CMK (cell line): ENCODE data around the gene CCDC85C.

Experiments used
- DNase-seq: peaks from one replicate; pipeline ENCODE4 v3.0.0-alpha.2; 2010; ENCODE audit warnings: low read depth

The CCDC85C gene

DNA sequence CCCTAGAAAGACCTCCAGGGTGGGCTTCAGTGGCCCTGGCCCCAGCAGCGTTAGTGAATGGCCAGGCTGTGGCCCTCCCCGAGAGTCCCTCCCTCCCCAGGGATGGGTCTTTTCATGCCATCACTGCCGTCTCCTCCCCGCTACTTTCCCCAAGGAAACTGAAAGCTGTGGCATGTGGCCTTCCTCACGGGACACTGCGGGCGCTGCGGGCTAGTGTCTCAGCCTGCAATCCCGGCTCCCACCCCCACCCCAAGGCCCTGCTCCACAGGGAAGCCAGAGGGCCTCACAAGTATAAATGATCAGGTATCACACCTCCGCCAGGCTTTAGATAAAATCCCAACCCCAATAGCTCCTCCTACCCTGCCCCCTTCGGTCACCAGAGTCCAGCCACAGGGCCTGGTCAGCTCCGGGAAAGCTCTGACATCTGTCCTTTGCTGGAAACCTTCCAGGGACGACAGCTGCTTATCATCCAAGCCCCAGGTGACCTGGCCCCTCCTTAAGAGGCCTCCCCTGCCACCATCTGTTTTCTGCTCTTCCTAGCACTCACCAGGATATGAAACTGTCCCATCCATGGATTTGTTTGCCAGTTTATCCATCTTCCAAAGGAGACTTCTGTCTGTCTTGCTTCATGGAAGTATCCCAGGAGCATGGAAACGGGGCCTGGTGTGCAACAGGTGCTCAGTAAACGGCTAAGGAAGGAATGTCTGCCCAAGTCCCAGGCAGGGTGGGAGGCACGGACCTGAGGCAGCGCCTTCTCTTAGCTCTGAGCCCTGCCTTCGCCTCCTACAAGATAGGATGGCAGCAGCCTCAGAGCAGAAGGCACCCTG lies 31.6 kb downstream of the CCDC85C start:
- DNase-seq: no peak

DNA sequence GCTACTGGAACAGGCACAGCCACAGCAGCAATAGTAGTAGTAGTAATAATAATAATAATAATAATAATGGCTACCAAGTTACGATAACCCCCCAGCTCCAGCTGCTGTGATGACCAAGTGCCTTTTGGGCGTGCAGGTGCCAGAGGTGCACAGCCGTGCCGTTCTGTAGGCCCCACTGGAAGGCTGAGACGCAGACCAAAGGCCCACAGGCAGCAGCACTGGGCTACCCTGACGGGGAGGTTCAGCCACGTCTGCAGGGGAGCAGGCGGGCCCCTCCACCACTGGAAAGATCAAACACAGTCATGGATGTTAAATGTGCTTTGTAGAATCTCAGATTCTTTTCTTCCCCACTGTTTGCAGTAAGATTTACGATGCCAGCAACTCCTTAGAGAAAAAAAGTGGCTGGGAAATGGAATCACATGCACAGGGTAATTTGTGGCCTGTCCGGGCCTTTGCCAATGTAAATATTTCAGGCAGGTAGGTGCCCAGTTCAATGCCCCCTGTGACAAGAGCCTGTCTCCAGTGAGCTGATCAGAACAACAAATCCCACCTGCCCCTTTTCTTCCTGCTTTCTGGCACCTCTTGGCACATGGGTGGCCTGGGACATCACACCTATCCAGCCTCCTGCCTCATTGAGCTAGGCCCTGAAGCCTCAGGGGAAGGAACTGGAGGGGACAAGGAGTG lies 32.6 kb downstream of the CCDC85C start:
- no peak for DNase-seq

DNA sequence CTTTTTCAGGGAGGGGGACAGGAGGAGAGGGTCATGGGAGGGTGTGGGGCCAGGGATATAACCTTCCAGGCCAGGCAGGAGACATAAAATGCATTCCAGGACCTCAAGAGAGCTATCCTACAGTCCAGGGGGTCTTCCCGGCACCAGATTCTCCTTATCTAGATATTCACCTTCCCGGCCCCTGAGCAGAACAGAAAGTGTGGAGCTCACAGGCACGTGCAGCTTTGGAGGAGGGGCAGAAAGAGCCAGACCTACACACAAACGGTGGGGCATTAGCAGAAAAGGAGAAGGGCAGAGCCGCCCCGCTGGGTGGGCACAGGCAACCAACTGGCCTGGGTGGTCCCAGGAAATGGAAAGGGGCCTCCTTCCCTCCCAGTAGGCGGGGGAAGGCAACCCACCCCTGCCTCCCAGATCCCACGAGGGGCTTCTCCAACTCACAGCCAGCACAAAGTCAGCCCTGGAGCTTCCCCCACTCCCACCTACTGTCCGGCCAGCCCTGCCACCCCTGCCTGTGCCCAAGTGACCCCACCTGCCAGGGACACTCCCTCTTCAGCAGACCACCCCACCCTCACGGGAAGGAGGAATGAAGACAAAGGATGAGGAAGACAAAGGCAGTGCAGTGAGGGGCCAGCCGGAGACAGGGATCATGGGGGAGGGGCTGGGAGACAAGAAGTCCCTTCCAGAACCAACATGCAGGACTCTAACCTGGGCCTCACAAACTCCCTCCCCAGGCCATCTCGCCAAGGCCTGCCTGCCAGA lies 33.3 kb downstream of the CCDC85C start:
- DNase-seq: no peak

DNA sequence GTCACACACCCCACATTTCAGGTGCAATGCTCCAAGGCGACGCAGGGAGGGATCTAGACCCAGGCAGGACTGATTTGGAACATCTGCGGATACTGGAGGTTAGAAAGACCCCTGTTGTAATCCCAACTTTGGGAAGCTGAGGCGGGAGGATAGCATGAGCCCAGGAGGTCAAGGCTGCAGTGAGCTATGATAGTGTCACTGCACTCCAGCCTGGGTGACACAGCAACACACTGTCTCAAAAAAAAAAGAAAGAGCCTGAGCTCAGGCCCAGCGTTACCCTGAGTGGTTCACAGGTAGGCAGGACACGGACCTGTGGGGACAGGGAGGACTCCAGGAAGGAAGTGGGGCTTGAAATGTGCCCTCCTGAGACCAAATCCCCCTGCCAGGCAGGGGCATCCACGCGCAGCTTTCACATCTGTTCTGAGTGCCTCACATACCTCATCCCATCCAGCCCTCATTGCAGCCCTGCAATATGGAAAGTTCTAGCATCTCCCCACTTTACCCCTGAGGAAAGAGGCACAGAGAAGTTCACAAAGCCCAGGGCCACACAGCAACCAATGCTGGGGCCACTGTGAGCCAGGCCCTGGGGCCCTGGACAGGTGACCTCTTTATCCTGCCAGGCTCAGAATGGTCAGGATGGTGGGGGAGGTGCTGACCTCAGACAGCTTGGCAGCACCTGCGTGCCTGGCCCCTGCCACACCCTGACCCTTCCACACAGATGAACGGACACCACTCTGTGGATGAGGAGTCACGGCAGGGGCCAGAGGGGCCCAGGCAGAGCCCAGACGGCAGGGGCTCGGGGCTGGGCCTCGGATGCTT lies 34.1 kb downstream of the CCDC85C start:
- no peak for DNase-seq

DNA sequence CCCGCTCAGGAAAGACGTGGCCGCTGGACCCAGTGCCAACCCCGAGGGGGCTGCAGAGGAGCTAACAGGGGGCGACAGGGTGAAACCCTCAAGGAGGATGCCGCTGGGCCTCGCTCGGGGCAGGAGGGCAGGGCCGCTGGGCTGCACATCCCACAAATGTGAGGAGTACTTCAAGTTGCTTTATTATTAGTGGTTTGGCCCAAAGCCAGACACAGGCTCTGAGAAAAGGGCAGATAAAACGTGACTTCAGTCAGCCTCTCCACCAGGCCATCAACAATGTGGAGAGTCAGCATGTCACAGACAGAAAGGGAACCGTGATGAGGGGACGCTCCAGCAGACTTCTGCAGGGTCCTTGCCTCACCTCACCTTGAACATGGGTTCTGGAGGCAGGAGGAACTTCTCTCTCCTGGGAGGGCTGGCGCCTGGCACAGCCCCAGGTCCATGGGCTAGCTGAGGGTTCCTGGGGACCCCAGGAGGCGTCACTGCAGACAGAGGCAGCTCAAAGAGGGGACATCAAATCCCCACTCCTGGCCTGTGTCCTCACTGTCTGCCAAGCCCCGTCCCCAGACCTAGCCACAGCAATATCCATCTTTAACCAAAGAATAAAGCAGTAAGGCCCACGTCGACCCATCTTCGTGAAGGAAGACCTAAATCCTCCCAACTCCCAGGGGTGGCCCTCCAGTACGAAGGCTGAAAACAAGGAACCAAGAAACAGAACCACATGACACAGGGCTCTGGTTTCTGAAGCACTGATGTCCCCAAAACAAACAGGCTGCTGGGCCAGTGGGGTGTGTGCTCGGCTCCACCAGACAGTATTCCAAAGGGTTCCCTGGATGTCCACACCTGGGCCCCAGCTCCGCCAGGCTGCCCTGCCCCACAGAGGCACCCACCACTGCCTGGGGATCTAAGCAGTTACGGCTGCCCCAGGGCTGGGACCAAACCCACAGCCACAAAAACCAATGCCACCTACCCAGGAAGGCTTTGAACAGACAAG lies 35.1 kb downstream of the CCDC85C start:
- peak; percentile 63 for DNase-seq

DNA sequence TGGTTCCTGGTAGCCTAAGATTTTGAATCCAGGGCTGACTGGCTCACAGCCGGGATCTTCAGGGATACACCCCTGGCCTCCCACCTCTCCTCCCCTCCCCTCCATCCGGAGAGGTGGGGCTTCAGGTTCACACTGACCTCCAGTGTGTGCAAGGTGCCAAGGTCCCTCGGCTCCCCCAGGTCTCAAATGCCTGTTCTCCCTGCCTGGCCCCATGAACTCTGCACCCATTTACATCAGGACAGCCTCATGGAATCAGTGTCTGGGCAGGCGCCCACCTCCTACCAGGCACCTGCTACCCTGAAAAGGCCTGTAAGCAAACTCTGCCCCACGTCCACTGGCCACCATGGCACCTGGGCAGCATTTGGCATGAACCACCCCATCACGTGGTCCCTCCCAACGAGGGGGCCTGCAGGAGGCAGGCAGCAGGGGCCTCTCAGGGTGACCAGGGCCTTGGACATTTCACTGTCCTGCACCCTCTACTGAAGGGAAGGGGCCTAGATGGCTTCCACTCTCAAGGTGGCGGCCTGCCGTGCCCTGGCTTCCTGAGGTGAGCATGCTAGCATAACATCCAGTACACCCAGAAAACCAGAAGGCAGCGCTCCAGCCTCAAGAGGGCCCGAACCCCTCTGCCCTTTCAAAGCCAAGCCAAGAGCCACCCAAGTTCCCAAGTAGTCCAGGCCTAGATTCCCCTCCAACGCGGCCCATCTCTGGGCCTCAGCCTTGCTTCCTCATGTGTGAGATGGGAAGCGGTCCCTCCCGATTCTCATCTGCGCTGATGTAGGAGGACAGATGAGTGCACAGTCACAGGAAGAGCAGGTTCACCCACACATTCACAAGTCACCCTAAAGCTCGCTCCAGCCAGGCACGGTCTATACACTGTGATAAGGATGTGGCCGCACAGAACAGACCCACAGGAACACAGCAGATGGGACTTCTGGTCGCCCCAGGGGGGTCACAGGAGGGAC lies 37.3 kb downstream of the CCDC85C start:
- DNase-seq: peak; percentile 22

DNA sequence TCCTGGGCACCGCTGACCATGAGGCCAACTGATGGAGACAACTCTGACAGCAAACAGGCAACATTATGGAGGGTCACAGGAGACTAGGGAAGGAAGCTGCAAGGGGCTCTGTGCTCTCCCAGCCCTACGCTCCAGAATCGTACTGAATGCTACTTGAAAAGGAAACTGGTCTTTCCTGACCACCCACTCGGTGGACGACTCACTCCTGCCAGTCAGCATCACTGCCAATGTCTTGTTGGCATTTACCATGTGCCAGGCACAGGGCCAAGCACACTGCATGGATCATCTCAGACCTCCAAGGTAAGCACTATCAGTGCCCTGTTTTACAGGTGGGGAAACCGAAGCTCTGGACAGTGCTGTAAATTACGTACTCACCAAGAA lies 38.0 kb downstream of the CCDC85C start:
- no peak for DNase-seq

DNA sequence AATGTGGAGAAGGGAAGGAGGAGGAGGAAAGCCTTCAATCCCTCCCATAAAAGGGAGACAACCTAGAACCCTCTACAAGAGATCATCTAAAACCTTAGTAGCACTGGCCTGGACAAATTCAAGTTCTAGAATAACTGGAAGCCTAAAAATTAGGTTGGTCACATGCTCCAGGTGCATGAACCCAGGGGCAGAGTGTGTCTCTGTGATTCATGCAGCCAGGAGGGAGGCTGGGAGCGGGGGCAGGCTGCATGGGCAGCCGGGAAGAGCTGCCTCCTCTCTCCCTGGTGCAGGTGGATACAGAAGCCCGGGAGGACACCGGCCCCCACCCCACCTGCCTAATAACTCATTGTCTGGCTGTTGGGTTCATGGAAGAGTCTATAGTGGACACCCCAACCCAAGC lies 38.6 kb downstream of the CCDC85C start:
- no peak for DNase-seq

DNA sequence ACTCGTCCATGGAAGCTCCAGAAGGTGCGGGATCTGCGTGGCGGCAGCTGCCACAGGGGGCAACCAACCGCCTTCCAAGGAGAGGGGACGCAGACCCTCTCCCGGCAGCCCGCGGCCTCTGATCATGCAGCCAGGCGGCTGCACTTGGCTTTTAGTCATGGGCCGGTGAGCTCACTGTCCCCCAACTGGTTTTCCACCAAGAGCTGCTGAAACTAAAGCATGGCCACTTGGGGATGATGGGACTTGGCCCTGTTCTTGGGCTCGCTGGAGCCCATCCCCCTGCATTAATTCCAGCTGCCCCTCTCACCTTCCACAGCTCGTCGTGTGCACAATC lies 39.1 kb downstream of the CCDC85C start:
- DNase-seq: no peak

DNA sequence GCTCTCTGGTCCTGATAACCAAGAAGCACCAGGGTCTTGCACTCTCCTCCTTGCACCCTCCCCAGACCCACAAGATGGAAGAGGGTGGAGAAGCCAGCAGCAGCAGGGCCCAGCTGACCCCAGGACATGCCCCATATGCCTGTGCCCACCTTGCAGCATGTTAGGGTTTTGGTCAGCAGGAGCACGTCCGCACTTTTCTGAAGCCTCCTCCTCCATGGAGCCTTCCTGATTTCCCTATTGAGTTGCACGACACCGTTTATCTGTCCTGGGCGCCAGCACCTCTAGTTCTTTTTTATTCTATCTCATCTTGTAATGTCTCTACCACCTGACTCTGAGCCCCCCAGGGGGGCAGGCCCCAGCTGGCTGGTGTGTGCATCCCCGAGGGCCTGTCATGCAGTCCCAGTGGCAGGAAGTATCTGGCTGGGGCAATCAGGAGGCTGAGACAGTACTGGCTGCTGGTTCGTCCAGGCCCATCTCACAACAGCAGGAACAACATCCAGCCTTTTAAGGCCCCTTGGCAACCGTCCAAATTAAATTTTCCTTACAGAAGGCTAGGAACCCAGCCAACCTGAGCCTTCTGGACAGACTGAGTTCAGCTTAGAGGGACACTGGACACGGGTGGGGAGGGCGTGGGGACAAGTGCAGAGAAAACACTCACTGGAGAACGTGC lies 39.6 kb downstream of the CCDC85C start:
- no peak for DNase-seq

DNA sequence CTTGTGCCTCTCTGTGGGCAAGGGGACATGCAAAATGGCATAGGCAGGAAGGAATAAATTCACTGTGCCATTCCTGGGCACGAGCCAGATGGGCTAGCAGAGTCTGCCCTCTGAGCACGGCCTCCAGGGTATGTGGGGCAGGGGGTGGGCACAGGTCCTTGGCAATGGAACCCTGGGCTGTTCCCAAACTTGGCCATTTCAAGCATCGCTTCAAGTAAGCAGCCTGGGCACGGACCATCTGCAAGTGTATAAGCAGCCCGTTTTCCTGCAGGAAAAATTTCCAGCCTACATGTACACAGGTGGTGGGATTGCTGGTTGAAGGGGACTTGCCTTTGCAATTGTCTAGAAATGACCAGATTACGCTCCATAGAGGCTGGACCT lies 40.3 kb downstream of the CCDC85C start:
- no peak for DNase-seq

DNA sequence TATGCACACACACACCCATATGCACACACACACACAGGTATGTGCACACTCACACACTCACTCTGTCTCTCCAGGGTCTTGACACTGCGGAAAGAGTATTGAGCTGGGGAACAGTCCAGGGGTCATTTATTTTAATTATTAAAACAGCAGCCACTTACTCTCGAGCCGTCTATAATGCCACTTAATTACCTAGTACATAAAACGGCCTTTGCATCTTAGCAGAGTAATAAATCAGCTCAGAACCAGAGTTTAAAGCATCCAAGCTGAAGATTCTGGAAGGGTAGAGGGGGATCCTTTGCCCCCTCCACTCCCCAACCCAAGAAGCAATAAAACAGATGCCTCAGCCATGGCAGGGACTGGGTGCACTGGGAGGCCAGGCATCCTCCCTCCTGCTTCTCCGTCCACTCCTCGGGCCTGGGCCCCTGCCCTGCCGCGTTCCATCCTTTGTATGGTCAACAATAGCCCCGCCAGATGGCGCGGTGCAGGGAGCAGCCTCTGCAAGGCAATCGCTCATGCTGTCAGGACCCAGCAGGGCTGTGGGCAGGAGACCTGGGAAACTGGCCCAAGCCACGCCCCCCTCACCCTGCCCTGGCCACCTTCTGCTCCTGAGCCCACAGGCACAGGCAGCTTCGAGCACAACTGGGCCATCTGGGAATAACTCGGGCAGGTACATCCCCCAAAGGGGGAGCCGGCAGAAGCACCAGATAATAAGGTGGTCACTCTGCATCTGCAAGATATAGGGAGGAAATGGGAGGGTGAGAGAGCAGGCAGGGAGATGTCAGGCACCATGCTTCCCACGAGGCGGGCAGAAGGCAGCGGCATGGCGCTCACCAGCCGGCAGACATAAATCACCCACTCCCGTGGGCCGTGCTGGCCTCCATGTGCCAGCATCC lies 40.9 kb downstream of the CCDC85C start:
- DNase-seq: no peak

DNA sequence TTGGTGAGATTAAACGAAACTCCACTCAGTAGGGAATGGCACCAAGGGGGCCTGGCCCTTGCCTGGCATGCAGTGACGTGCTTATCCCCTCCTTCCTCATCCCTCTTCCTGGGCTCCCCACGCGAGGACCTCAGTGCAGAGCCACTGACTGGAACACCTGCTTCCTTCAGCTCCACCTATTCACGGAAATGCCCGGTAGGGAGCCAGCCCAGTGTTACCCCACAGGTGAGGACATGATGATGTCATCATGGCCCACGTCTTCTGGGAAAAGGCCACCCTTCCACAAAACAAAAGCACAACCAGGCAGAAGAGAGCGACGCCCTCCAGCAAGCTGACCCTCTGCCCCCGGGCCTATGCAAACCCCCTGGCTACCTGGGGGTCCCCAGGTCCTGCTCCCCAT lies 42.1 kb downstream of the CCDC85C start:
- DNase-seq: no peak

DNA sequence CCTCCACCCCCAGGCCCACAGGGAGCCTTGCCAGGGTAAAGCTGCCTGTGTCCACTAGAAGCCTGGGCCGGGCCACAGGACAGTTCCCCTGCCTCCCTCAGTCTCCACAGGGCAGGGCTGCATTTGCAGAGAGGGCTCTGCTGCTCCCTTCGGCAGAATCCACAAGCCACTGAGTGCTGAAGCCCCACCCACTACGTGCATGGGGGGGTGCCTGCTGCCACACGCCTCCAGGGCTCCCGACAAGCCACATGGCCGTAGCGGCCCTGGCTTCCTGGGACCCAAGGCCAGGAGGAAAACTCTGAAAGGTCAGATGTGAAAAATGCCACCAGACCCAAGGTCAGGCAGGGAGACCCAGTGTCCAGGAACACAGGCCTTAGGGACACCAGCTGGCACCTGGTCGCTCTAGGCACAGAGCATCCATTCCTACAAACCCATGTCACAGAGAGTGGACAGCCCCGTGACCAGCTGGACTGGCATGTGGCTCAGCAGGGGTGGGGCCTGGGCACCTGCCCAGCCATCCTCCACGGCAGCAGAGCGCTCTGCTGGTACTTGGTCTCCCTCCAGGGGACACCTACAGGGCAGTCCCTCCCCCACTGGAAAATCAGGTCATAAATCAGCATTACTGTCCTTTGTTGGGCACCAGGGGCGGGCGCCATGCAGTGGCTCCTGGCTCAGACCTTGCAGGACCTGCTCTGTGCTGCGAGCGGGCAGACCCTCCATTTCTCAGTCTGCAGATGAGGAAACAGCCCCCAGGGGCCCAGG lies 42.9 kb downstream of the CCDC85C start:
- no peak for DNase-seq

DNA sequence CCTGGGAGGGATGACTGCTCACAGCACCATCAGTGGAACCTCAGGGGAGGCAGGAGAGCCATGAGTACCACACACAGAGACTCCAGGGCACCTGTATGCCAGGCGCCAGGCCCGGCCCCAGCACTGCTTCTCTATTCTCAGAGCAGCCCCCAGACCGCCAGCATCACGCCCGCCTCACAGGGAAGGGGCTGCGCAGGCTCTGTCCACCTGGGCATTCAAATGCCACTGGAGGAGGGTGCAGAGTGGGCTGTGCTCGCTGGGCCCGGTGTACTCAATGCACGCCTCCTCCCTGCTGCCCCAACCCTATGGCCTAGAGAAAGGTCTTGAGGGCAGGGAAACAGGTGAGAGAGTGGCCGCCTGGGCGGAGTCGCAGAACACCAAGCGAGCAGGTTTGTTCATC lies 43.6 kb downstream of the CCDC85C start:
- no peak for DNase-seq

DNA sequence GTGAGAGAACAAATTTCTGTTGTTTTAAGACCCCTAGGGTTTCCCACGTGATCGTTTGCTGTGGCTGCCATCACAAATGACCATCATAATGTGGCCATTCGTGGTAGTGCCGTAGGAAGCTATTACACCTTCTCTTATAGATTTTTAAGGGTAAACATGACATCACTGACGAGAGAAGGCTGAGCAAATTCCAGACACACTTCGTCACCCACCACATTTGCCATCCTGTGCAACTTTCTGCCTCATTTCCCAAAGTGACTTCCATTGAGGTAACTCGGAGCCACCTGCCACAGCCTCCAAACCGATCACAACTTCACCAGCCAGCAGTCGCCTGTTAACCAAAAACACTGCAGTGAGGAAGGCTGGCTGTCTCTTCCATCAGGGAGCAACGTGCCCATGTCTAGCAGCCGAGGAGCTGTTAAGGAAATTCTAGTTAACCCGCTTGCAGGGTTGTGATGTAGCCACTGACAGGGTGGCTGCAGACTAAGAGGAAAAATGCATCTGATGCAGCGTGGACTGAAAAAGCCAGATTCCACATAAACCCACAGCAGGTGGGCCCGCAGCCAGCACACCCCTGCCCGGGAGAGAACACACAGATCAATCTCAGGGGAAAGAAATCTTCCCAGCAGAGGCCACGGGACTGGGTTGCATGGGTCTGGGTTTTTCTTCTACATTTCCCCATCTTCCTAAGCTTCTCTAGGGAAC lies 44.6 kb downstream of the CCDC85C start:
- DNase-seq: no peak
